ENCODE measurements around the gene ARMC9.

DNA sequence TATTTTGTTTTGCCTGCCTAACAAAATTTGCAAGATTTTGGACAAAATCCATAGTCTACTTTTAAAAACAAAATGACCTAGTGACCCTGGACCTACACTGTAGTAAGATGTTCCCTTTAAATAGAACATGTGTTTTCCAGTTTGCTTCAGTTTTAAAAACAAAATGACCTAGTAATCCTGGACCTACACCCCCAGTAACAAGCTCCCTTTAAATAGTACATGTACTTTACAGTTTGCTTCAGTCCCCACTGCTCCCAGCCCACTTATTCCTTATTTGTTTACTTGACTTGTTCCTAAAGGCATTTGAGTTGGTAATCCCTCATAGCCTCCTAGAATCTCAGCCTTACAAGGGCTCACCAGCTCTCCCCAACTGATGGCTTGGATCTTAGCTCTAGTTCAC, 39.1 kb upstream of the ARMC9 start:
- TF ChIP-seq POLR2A (IDR thresholded peaks at IDR 0.05) = no peak
- TF ChIP-seq CTCF (IDR thresholded peaks at IDR 0.05) = no peak
- TF ChIP-seq EP300 (IDR thresholded peaks at IDR 0.05; ENCODE audit: low read depth) = no peak
- TF ChIP-seq POLR2AphosphoS5 (IDR thresholded peaks at IDR 0.05) = no peak
